ENCODE data around the gene TMEM273. TPM values are rescaled to one million over a fixed set of nuclear protein-coding genes. Genes with fewer than 3 reads are reported as not detected.

The TMEM273 gene
- total and polyA plus RNA-seq, 2 of the 4 experiments (the other 2 are of a cell fraction) = not detected

DNA sequence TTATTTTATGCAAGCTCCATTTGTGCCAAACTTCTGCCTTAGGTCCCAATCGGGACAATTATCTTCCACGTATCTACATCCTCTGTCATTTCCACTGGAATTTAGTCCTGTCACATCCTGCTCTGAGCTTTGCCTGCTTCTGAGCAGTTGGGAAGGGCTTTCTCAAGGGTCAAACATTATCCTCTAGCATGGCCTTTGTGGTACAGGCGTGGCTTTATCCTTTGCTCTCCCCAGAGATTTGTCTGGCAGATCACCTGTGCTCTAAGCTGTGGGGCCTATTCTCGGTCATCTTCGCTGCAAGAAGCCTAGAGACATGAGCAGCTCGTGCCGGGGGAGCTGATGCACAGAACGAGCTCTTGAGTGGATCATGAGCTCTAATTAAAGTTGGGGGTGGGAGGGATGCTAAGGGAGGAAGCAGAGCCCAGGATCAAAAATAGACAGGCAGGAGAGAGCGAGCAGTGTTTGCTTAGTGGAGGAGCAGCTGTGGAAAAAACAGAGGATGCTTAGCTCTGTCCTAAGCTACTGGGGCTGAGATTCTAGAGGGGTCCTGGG lies 19.8 kb upstream of the TMEM273 start:
- peaks cover 40% of the 10 kb centered on the region for H3K27me3 ChIP-seq (ENCODE audit: control insufficient read depth, insufficient read depth, low read length)
- CTCF ChIA-PET = interaction anchor here (0.6 kb wide), 1 partner anchor 7 kb away, joined by 3 read pairs; no protein-coding TSS in a partner anchor

More for the DNA sequence above, 19.8 kb upstream of the TMEM273 start:
- H3K56ac ChIP-seq (ENCODE audit: extremely low read depth, insufficient read depth, low read length) = no peak overlapping the region
- no peaks in the 10 kb centered on the region; the same call in 1 of the 2 replicates for H3K9me3 ChIP-seq (ENCODE audit: control insufficient read depth, insufficient read depth, low read length)
- no peak overlapping the region for H3K4ac ChIP-seq (ENCODE audit: low read depth, low read length)
- intact Hi-C loops (cut with micrococcal nuclease) = no loop called here
- no TSS peak for BruUV-seq (replicated peaks)
- no peaks in the 10 kb centered on the region for H3K79me1 ChIP-seq (ENCODE audit: low read depth in 1 of 2, low read length in 2 of 2)
- H3K14ac ChIP-seq (replicated peaks; ENCODE audit: low read depth, low read length) = no peak overlapping the region
- no peak overlapping the region for H4K8ac ChIP-seq (ENCODE audit: low read depth in 2 of 2, low read length in 2 of 2)
- H2AFZ ChIP-seq (replicated peaks; ENCODE audit: low read length, poor library complexity) = no peak overlapping the region
- H2BK20ac ChIP-seq (ENCODE audit: low read depth, low read length) = no peak overlapping the region
- H3K4me2 ChIP-seq (ENCODE audit: low read depth, low read length) = no peak overlapping the region
- H2AK9ac ChIP-seq (replicated peaks; ENCODE audit: low read depth, low read length, poor library complexity) = no peak overlapping the region
- no peak overlapping the region for H4K91ac ChIP-seq (ENCODE audit: insufficient read depth, low read depth, low read length)
- no peak overlapping the region for H3K27ac ChIP-seq (ENCODE audit: insufficient read depth, low read length)
- H3K9me1 ChIP-seq (ENCODE audit: insufficient read depth, low read length) = no peaks in the 10 kb centered on the region
- H2BK120ac ChIP-seq (ENCODE audit: low read depth, low read length) = no peak overlapping the region
- H2AK5ac ChIP-seq (ENCODE audit: low read depth, low read length) = no peak overlapping the region
- H3K18ac ChIP-seq (ENCODE audit: low read depth, low read length) = no peak overlapping the region
- 67% methylated on average over 3 of the region's 9 CpGs; no CpG with 5 or more reads in 1 of the 2 experiments for WGBS, 2 experiments (ENCODE audit: extremely low coverage in 2 of 2, insufficient read length in 1 of 2)
- ATAC-seq (ENCODE audit: low read depth) (no peak), DNase-seq (no peak)
- no peak overlapping the region for H2BK15ac ChIP-seq (ENCODE audit: low read depth, low read length)
- no peaks in the 10 kb centered on the region for H3K4me1 ChIP-seq (ENCODE audit: control insufficient read depth, insufficient read depth, low read length)
- dilution Hi-C loops (cut with HindIII; ENCODE audit: low sequenced_read_pairs, unreplicated experiment) = no loop called here
- no peaks in the 10 kb centered on the region for H4K20me1 ChIP-seq (ENCODE audit: insufficient read depth, low read length)
- no peak overlapping the region for H3K23ac ChIP-seq (ENCODE audit: low read depth, low read length)
- POLR2A ChIA-PET (ENCODE audit: unreplicated experiment) = no interaction called here
- no peak overlapping the region for H3K9ac ChIP-seq (ENCODE audit: low read depth, low read length)
- no peak for TF ChIP-seq MAFK (IDR thresholded peaks at IDR 0.05; ENCODE audit: low read depth, low read length)
- TF ChIP-seq MXI1 (IDR thresholded peaks at IDR 0.05; ENCODE audit: borderline replicate concordance, low read depth, low read length) = no peak
- TF ChIP-seq, protein P1, sequence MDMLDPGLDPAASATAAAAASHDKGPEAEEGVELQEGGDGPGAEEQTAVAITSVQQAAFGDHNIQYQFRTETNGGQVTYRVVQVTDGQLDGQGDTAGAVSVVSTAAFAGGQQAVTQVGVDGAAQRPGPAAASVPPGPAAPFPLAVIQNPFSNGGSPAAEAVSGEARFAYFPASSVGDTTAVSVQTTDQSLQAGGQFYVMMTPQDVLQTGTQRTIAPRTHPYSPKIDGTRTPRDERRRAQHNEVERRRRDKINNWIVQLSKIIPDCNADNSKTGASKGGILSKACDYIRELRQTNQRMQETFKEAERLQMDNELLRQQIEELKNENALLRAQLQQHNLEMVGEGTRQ (IDR thresholded peaks at IDR 0.05; ENCODE audit: low read depth, low read length) = no peak
- TF ChIP-seq, protein P2, sequence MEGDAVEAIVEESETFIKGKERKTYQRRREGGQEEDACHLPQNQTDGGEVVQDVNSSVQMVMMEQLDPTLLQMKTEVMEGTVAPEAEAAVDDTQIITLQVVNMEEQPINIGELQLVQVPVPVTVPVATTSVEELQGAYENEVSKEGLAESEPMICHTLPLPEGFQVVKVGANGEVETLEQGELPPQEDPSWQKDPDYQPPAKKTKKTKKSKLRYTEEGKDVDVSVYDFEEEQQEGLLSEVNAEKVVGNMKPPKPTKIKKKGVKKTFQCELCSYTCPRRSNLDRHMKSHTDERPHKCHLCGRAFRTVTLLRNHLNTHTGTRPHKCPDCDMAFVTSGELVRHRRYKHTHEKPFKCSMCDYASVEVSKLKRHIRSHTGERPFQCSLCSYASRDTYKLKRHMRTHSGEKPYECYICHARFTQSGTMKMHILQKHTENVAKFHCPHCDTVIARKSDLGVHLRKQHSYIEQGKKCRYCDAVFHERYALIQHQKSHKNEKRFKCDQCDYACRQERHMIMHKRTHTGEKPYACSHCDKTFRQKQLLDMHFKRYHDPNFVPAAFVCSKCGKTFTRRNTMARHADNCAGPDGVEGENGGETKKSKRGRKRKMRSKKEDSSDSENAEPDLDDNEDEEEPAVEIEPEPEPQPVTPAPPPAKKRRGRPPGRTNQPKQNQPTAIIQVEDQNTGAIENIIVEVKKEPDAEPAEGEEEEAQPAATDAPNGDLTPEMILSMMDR (conservative IDR thresholded peaks at IDR 0.05; ENCODE audit: low read depth, low read length) = no peak
- no peak for TF ChIP-seq RFX5 (IDR thresholded peaks at IDR 0.05; ENCODE audit: low read depth, low read length)
- TF ChIP-seq SMC3 (IDR thresholded peaks at IDR 0.05; ENCODE audit: low read depth, low read length) = no peak
- TF ChIP-seq CHD1 (IDR thresholded peaks at IDR 0.05; ENCODE audit: low read depth, low read length) = no peak
- TF ChIP-seq RAD21 (IDR thresholded peaks at IDR 0.05; ENCODE audit: low read length) = no peak
- TF ChIP-seq CEBPB (IDR thresholded peaks at IDR 0.05; ENCODE audit: low read depth, low read length) = no peak
- TF ChIP-seq, protein P3, sequence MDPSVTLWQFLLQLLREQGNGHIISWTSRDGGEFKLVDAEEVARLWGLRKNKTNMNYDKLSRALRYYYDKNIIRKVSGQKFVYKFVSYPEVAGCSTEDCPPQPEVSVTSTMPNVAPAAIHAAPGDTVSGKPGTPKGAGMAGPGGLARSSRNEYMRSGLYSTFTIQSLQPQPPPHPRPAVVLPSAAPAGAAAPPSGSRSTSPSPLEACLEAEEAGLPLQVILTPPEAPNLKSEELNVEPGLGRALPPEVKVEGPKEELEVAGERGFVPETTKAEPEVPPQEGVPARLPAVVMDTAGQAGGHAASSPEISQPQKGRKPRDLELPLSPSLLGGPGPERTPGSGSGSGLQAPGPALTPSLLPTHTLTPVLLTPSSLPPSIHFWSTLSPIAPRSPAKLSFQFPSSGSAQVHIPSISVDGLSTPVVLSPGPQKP (IDR thresholded peaks at IDR 0.05; ENCODE audit: borderline replicate concordance, low read depth, low read length) = no peak
- TF ChIP-seq RCOR1 (IDR thresholded peaks at IDR 0.05; ENCODE audit: insufficient replicate concordance, low read length) = no peak
- no peak for TF ChIP-seq MAZ (IDR thresholded peaks at IDR 0.05; ENCODE audit: borderline replicate concordance, low read depth, low read length)
- no peak overlapping the region for H4K5ac ChIP-seq (ENCODE audit: low read depth, low read length)
- H3K4me3 ChIP-seq (ENCODE audit: insufficient read depth, low read depth, low read length) = no peak overlapping the region
- H2BK5ac ChIP-seq (ENCODE audit: low read depth, low read length, poor library complexity, severe bottlenecking) = no peak overlapping the region
- H3K36me3 ChIP-seq (ENCODE audit: control insufficient read depth, insufficient read depth, low read length) = no peaks in the 10 kb centered on the region
- in situ Hi-C loops (cut with MboI; ENCODE audit: low sequenced_read_pairs) = no loop called here
